Measurements from ENCODE around the gene MAPK8IP2. TPM values are rescaled to one million over a fixed set of nuclear protein-coding genes. Genes with fewer than 3 reads are reported as not detected.

The MAPK8IP2 gene
- total RNA-seq, 1 donor from 2014 or later = 2.8 TPM

DNA sequence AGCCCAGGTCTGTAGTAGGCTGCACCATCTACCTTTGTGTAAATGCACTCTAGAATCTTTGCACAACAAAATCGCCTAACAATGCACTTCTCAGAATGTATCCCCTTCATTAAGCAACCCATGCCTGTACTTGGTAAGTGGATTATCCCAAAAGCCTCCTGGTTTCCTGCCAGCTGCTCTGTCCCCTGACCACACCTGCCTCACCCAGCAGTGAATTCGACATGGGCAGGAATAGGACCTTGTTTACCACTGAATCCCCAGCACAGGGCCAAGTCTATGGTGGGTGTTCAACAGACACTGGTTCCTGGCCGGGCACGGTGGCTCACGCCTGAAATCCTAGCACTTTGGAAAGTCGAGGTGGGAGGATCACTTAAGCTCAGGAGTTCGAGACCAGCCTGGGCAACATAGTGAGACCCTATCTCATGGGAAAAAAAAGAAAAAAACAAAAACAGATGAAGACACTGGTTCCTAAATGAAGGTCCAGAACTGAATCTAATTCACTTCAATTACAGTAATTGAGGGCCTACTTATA lies 32.8 kb upstream of the MAPK8IP2 start:
- H3K27ac Mint-ChIP-seq (ENCODE audit: unreplicated experiment) = no peak overlapping the region
- TF ChIP-seq, protein P1, sequence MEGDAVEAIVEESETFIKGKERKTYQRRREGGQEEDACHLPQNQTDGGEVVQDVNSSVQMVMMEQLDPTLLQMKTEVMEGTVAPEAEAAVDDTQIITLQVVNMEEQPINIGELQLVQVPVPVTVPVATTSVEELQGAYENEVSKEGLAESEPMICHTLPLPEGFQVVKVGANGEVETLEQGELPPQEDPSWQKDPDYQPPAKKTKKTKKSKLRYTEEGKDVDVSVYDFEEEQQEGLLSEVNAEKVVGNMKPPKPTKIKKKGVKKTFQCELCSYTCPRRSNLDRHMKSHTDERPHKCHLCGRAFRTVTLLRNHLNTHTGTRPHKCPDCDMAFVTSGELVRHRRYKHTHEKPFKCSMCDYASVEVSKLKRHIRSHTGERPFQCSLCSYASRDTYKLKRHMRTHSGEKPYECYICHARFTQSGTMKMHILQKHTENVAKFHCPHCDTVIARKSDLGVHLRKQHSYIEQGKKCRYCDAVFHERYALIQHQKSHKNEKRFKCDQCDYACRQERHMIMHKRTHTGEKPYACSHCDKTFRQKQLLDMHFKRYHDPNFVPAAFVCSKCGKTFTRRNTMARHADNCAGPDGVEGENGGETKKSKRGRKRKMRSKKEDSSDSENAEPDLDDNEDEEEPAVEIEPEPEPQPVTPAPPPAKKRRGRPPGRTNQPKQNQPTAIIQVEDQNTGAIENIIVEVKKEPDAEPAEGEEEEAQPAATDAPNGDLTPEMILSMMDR (IDR thresholded peaks at IDR 0.05) = no peak
- H3K27me3 Mint-ChIP-seq (ENCODE audit: unreplicated experiment) = no peaks in the 10 kb centered on the region
- no peak overlapping the region for H3K4me3 Mint-ChIP-seq (ENCODE audit: unreplicated experiment)
- H3K9me3 Mint-ChIP-seq (ENCODE audit: unreplicated experiment) = no peaks in the 10 kb centered on the region
- peaks cover 11% of the 10 kb centered on the region for H3K36me3 Mint-ChIP-seq (ENCODE audit: unreplicated experiment)
- peaks cover 11% of the 10 kb centered on the region for H3K4me1 Mint-ChIP-seq (ENCODE audit: unreplicated experiment)
- DNase-seq (ENCODE audit: extremely low spot score, unreplicated experiment) = no peak

DNA sequence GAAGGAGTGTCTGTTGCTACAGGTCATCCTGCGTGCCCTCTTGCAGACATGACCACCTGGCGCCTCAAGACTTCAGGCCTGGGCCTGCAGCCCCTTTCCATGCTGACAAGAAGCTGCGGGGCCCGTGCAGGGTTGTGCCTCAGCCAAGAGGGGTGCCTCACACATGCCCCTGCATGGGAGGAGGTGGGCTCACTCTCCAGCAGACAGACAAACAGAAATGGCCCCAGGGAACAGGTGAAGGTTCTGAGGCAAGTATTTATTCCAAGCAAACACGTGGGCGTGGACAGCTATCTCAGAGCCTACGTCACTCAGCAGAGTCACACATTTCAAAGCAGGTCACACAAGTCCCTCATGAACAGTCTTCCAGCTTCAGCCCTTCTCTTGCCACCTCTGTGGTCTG lies 32.0 kb upstream of the MAPK8IP2 start:
- no peak overlapping the region for H3K4me3 Mint-ChIP-seq (ENCODE audit: unreplicated experiment)
- H3K9me3 Mint-ChIP-seq (ENCODE audit: unreplicated experiment) = no peaks in the 10 kb centered on the region
- peaks cover 13% of the 10 kb centered on the region for H3K36me3 Mint-ChIP-seq (ENCODE audit: unreplicated experiment)
- H3K27ac Mint-ChIP-seq (ENCODE audit: unreplicated experiment) = no peak overlapping the region
- DNase-seq (ENCODE audit: extremely low spot score, unreplicated experiment) = no peak
- H3K27me3 Mint-ChIP-seq (ENCODE audit: unreplicated experiment) = no peaks in the 10 kb centered on the region
- TF ChIP-seq, protein P1 (IDR thresholded peaks at IDR 0.05) = no peak
- H3K4me1 Mint-ChIP-seq (ENCODE audit: unreplicated experiment) = peaks cover 3% of the 10 kb centered on the region

DNA sequence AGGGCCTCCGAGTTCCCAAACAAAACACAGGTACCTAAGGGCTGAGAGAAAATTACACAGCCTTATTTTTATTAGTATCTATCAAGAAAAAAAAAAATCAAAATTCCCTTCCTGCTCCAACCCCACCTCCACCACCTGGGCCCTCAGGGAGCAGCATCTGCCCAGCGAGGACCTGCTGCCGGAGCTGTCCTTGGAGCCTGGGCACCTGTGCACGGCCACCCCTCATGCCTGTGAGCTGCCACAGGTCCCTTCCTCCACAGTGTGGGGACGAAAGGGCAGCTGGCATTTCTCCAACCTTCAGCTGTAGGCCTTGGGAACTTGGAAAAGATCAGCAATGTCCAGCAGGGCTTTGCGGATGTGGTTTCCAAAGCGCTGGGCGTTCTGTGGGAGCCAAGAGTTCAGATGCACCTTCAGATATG lies 31.5 kb upstream of the MAPK8IP2 start:
- Mint-ChIP-seq H3K27me3 (ENCODE audit: unreplicated experiment) (no peaks in the 10 kb centered on the region), H3K36me3 (ENCODE audit: unreplicated experiment) (peaks cover 13% of the 10 kb centered on the region), H3K9me3 (ENCODE audit: unreplicated experiment) (no peaks in the 10 kb centered on the region), H3K4me3 (ENCODE audit: unreplicated experiment) (no peak overlapping the region), H3K4me1 (ENCODE audit: unreplicated experiment) (no peaks in the 10 kb centered on the region), H3K27ac (ENCODE audit: unreplicated experiment) (no peak overlapping the region)
- DNase-seq (ENCODE audit: extremely low spot score, unreplicated experiment) = no peak
- TF ChIP-seq, protein P1 (IDR thresholded peaks at IDR 0.05) = no peak

DNA sequence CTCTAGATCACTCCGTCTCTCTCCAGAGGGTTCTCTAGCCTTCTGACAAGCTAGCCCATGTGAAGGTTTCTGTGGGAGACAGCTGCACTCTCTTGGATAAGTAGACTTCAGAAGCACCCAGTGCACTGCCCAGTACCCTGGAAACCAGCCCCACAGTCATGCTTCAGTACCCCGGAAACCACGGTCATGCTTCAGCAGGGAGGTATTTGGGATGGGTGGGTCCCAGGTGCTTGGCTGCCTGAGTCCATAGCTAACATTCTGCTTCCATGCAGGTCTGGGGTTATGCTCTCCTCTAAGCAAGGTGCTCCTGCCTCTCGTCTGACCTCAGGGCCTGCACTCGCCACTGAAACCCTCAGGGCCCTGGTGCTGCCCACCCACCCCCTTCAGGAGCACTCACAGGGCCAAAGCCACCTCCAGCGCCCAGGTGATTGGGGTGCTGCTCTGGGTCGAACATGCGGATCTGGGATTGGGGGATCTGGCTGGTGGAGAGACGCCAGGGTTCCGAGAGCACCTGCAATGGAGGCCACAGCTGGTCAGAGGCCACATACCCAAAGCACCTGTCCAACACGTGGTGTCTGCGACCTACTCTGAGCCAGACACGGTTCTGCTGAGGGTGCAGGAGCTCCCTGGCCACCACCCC lies 30.6 kb upstream of the MAPK8IP2 start:
- peaks cover 13% of the 10 kb centered on the region for H3K36me3 Mint-ChIP-seq (ENCODE audit: unreplicated experiment)
- H3K27ac Mint-ChIP-seq (ENCODE audit: unreplicated experiment) = no peak overlapping the region
- no peaks in the 10 kb centered on the region for H3K4me1 Mint-ChIP-seq (ENCODE audit: unreplicated experiment)
- H3K9me3 Mint-ChIP-seq (ENCODE audit: unreplicated experiment) = no peaks in the 10 kb centered on the region
- no peak overlapping the region for H3K4me3 Mint-ChIP-seq (ENCODE audit: unreplicated experiment)
- TF ChIP-seq, protein P1 (IDR thresholded peaks at IDR 0.05) = no peak
- no peak for DNase-seq (ENCODE audit: extremely low spot score, unreplicated experiment)
- H3K27me3 Mint-ChIP-seq (ENCODE audit: unreplicated experiment) = no peaks in the 10 kb centered on the region

DNA sequence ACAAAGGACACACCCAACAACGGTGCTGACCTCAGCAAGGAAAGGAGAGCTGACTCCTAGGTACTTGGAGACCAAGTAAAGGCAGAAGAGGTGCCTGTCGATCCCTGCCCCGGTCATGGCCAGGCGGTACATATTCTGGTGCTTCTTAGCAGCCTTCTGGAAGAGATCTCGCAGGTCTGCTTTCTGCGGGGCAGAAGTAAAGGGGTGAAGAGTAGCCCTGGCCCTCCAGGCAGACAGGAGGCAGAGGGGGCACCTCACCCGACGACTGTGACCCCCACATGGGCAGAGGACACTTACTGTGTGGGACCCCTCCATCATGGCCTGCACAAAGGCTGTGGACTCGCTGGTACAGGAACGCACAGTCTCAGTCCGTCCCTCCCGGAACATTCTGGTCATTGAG lies 29.7 kb upstream of the MAPK8IP2 start:
- no peak for DNase-seq (ENCODE audit: extremely low spot score, unreplicated experiment)
- no peak overlapping the region for H3K4me3 Mint-ChIP-seq (ENCODE audit: unreplicated experiment)

More for the DNA sequence above, 29.7 kb upstream of the MAPK8IP2 start:
- Mint-ChIP-seq H3K27me3 (ENCODE audit: unreplicated experiment) (no peaks in the 10 kb centered on the region), H3K9me3 (ENCODE audit: unreplicated experiment) (no peaks in the 10 kb centered on the region), H3K4me1 (ENCODE audit: unreplicated experiment) (no peaks in the 10 kb centered on the region), H3K36me3 (ENCODE audit: unreplicated experiment) (peaks cover 13% of the 10 kb centered on the region), H3K27ac (ENCODE audit: unreplicated experiment) (no peak overlapping the region)
- TF ChIP-seq, protein P1 (IDR thresholded peaks at IDR 0.05) = no peak

Measured in osteocyte (in vitro differentiated cells).